Measurements from ENCODE around the gene CACNA2D2.

DNA sequence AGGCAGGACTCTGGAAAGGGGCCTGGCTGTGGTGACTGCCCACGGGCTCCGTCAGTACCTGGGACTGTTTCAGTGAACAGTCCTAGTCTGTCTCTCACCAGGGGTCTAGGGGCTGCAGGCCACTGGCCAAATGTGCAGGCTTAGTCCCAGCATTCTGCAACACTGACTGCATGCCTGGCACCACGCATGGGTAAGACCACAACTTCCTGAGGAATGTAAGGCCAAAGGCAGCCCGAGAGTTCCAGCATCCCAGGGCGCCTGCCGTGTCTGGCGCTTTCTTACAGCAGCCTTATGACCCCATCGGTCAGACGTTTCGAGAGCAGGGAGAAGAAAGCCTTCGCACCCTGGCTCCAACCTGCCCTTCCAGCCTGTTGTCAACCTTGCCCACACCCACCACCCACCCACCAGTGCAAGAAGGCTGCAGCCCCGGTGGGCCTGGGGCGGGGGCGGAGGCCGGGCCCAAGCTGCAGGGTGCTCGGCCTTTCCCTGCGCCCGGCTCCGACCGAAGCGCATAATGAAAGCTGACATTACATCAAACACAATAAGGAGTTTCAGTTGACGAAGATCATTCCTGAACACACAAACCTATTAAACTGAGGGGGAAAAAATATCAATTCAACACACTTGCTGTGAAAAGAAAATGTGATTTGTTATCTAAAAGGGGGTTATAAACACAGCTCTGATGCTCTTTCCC lies 114.6 kb downstream of the CACNA2D2 start:
- TF ChIP-seq POLR2AphosphoS5 (IDR thresholded peaks at IDR 0.05) (no peak), POLR2A (IDR thresholded peaks at IDR 0.05) (no peak)
- TF ChIP-seq, protein P1, sequence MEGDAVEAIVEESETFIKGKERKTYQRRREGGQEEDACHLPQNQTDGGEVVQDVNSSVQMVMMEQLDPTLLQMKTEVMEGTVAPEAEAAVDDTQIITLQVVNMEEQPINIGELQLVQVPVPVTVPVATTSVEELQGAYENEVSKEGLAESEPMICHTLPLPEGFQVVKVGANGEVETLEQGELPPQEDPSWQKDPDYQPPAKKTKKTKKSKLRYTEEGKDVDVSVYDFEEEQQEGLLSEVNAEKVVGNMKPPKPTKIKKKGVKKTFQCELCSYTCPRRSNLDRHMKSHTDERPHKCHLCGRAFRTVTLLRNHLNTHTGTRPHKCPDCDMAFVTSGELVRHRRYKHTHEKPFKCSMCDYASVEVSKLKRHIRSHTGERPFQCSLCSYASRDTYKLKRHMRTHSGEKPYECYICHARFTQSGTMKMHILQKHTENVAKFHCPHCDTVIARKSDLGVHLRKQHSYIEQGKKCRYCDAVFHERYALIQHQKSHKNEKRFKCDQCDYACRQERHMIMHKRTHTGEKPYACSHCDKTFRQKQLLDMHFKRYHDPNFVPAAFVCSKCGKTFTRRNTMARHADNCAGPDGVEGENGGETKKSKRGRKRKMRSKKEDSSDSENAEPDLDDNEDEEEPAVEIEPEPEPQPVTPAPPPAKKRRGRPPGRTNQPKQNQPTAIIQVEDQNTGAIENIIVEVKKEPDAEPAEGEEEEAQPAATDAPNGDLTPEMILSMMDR (IDR thresholded peaks at IDR 0.05) = no peak

Data from prostate gland (tissue), 2 donors.